Omental fat pad (tissue), 4 donors: Measurements from ENCODE around the gene RHOJ. TPM values are rescaled to one million over a fixed set of nuclear protein-coding genes. Genes with fewer than 3 reads are reported as not detected.

Experiments used
- ATAC-seq: fragments of 150-250 bp; one replicate; pipeline ENCODE4 v1.9.1; 2016; ENCODE audit warnings: mild to moderate bottlenecking, moderate library complexity; ENCODE audit not compliant: low FRiP score
- DNase-seq: peaks from one replicate; pipeline ENCODE4 v3.0.0-alpha.2; 2019; ENCODE audit warnings: low spot score
- CTCF ChIP-seq, 3 donors: fragments of 450-650 bp; IDR thresholded peaks; one replicate each; pipeline ENCODE4 v1.5.1; 2016 to 2017; ENCODE audit warnings: antibody characterized with exemption in 3 of 3, mild to moderate bottlenecking in 3 of 3, moderate library complexity in 2 of 3
- total RNA-seq, 4 donors: library from RNA; depleted of rRNA; stranded (reverse); fragments of >200 nt; gene quantifications; one replicate each; pipeline ENCODE4 v1.1.0, GENCODE V29; 2016

Gene RHOJ
- total RNA-seq, 4 donors from 2014 or later: 5.2 to 33.9 (median 11.8) TPM

GRCh38 chr14:63326840-63327239 lies 122.6 kb downstream of the RHOJ start:
- ATAC-seq (no peak), DNase-seq (no peak)
- TF ChIP-seq CTCF (IDR thresholded peaks at IDR 0.05): no peak

- no peak for ATAC-seq
- no peak for DNase-seq
- no peak for TF ChIP-seq CTCF (IDR thresholded peaks at IDR 0.05)
Observed at GRCh38 chr14:63328787-63329737, 124.8 kb downstream of the RHOJ start.

GRCh38 chr14:63342371-63342770 lies 138.1 kb downstream of the RHOJ start:
- DNase-seq (no peak), ATAC-seq (no peak)
- no peak for TF ChIP-seq CTCF (IDR thresholded peaks at IDR 0.05)

Other genes starting within 250 kb of the RHOJ start
- 1 to 10 TPM in 3 of 4 donors, not detected in 1; 1.1 to 6.2 (median 1.1) TPM for gene KCNH5, start 159.0 kb upstream of the RHOJ start, total RNA-seq
- not detected for gene GPHB5, start 114.5 kb downstream of the RHOJ start, total RNA-seq